Measurements from ENCODE around the gene IER2. TPM values are rescaled to one million over a fixed set of nuclear protein-coding genes. Genes with fewer than 3 reads are reported as not detected.
"Not testable (repeated sequence)": the region's sequence is repeated elsewhere in the genome, so short reads cannot be mapped to it uniquely, and the experiment has no call there.

IER2 gene
- polyA plus RNA-seq, 1 experiment = 18.2 TPM

DNA sequence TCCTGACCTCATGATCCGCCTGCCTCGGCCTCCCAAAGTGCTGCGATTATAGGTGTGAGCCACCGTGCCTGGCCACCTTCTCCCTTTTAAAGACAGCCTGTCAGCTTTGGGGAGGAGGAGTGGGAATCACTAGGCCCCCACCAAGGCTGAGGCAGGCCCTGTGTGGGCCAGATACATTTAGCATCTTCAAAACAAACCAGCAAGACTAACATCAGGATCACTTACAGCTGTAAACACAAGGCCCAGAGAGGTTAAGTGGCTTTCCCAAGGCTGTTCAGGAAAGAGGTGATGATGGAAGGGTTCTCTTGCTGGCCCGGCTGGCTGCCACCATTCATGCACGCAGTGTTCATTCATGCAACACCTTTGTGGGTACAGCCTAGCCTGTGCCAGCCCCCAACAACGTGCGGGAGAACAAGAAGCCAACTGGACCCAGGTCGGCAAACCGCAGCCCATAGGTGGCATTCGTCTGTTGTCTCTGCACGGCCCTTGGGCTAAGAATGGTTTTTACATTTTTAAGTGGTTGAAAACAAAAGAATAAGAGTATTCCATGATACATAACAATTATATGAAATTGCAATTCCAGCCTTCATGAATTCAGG is 23.0 kb downstream of the IER2 start:
- DNase-seq (ENCODE audit: low read depth) = no peak
- POLR2A ChIA-PET = interaction anchor here (0.7 kb wide), 2 partner anchors 9 to 31 kb away, joined by 17 to 31 read pairs; no protein-coding TSS in a partner anchor

GRCh38 chr19:13176345-13176744 is 26.1 kb downstream of the IER2 start:
- CTCF ChIA-PET = interaction anchor here (0.9 to 1.5 kb wide), 2 partner anchors 10 to 19 kb away, joined by 3 to 4 read pairs; no protein-coding TSS in a partner anchor
- H3K4me3 ChIP-seq (ENCODE audit: low read depth, low read length) = no peak overlapping the region
- POLR2A ChIA-PET = no interaction called here
- TF ChIP-seq, protein P1, sequence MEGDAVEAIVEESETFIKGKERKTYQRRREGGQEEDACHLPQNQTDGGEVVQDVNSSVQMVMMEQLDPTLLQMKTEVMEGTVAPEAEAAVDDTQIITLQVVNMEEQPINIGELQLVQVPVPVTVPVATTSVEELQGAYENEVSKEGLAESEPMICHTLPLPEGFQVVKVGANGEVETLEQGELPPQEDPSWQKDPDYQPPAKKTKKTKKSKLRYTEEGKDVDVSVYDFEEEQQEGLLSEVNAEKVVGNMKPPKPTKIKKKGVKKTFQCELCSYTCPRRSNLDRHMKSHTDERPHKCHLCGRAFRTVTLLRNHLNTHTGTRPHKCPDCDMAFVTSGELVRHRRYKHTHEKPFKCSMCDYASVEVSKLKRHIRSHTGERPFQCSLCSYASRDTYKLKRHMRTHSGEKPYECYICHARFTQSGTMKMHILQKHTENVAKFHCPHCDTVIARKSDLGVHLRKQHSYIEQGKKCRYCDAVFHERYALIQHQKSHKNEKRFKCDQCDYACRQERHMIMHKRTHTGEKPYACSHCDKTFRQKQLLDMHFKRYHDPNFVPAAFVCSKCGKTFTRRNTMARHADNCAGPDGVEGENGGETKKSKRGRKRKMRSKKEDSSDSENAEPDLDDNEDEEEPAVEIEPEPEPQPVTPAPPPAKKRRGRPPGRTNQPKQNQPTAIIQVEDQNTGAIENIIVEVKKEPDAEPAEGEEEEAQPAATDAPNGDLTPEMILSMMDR (IDR thresholded peaks at IDR 0.05; ENCODE audit: insufficient read depth, low read depth, low read length) = no peak
- H3K27me3 ChIP-seq (ENCODE audit: control insufficient read depth, insufficient read depth, low read length) = no peaks in the 10 kb centered on the region
- DNase-seq (ENCODE audit: low read depth) = no peak
- H3K36me3 ChIP-seq (ENCODE audit: control insufficient read depth, insufficient read depth, low read length) = no peaks in the 10 kb centered on the region

More for the DNA sequence above, 23.0 kb downstream of the IER2 start:
- Histone ChIP-seq H3K27me3 (ENCODE audit: control insufficient read depth, insufficient read depth, low read length) (no peaks in the 10 kb centered on the region), H3K36me3 (ENCODE audit: control insufficient read depth, insufficient read depth, low read length) (no peaks in the 10 kb centered on the region), H3K4me3 (ENCODE audit: low read depth, low read length) (no peak overlapping the region)
- CTCF ChIA-PET = interaction anchor here (0.8 kb wide), 1 partner anchor 208 kb away, joined by 3 read pairs; no protein-coding TSS in a partner anchor
- TF ChIP-seq, protein P1 (IDR thresholded peaks at IDR 0.05; ENCODE audit: insufficient read depth, low read depth, low read length) = no peak

DNA sequence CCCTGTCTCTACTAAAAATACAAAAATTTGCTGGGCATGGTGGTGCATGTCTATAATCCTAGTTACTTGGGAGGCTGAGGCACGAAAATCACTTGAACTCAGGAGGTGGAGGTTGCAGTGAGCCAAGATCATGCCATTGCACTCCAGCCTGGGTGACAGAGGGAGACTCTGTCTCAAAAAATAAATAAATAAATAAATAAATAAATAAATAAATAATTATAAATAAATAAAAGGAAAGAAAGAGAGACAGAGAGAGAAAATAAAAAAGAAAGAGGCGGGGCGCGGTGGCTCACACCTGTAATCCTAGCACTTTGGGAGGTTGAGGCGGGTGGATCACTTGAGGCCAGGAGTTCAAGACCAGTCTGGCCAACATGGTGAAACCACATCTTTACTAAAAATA is 27.4 kb downstream of the IER2 start:
- H3K27me3 ChIP-seq (ENCODE audit: control insufficient read depth, insufficient read depth, low read length); H3K4me3 ChIP-seq (ENCODE audit: low read depth, low read length); H3K36me3 ChIP-seq (ENCODE audit: control insufficient read depth, insufficient read depth, low read length); CTCF ChIA-PET; POLR2A ChIA-PET; DNase-seq (ENCODE audit: low read depth): not testable (repeated sequence)

DNA sequence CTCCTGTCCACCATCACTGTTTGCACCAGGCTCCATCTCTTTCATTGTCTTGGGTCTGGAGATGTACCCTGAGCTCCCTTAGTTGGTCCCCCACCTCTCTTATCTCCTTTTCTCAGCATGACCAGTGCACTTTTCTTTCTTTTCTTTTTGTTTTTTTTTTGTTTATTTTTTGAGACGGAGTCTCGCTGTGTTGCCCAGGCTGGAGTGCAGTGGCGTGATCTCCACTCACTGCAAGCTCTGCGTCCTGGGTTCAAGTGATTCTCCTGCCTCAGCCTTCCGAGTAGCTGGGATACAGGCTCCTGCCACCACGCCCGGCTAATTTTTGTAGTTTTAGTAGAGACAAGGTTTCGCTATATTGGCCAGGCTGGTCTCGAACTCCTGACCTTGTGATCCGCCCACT is 28.1 kb downstream of the IER2 start:
- H3K27me3 ChIP-seq (ENCODE audit: control insufficient read depth, insufficient read depth, low read length); H3K36me3 ChIP-seq (ENCODE audit: control insufficient read depth, insufficient read depth, low read length); H3K4me3 ChIP-seq (ENCODE audit: low read depth, low read length); CTCF ChIA-PET; POLR2A ChIA-PET; DNase-seq (ENCODE audit: low read depth): not testable (repeated sequence)

DNA sequence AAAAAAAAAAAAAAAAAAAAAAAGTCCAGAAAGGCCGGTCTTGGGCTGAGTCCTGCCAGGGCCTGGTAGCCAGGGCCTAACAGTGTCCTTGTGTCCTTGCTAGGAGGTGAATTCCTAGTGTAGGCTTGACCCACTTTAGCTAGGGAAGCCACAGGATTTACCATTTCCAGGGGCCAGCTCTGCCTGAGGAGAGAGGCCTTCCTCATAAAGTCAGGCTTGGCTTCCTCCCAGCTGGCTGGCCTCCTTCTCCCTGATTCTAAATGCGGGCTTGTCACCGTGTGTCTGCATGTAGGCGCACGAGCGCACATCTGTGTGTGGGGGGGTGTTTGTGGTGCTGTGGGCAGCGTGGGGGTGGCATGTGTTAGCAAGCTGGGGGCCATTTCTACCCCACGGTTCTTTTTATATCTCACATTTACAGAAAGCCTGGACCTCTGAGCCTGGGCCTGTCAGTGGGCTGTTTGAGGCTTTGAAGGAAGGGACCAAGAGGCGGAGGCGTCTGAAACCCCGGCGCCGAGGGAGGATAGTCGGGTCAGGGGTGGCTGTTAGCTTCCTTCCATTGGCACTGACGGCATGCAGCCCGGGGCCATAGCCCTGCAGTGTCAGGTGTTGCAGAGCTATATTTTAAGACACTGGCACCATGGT is 31.7 kb downstream of the IER2 start:
- Histone ChIP-seq H3K27me3 (ENCODE audit: control insufficient read depth, insufficient read depth, low read length) (no peaks in the 10 kb centered on the region), H3K4me3 (ENCODE audit: low read depth, low read length) (no peak overlapping the region), H3K36me3 (ENCODE audit: control insufficient read depth, insufficient read depth, low read length) (no peaks in the 10 kb centered on the region)
- ChIA-PET CTCF (interaction anchor here (0.8 to 2.3 kb wide), 5 partner anchors 9 to 408 kb away, joined by 3 to 14 read pairs (median 4); no protein-coding TSS in a partner anchor), POLR2A (interaction anchor here (0.6 kb wide), 2 partner anchors 9 to 12 kb away, joined by 3 to 31 read pairs; no protein-coding TSS in a partner anchor)
- peak; percentile 55 for DNase-seq (ENCODE audit: low read depth)
- TF ChIP-seq, protein P1 (IDR thresholded peaks at IDR 0.05; ENCODE audit: insufficient read depth, low read depth, low read length) = no peak

GRCh38 chr19:13184926-13185325 is 34.7 kb downstream of the IER2 start:
- H3K4me3 ChIP-seq (ENCODE audit: low read depth, low read length); H3K27me3 ChIP-seq (ENCODE audit: control insufficient read depth, insufficient read depth, low read length); DNase-seq (ENCODE audit: low read depth); POLR2A ChIA-PET; CTCF ChIA-PET; H3K36me3 ChIP-seq (ENCODE audit: control insufficient read depth, insufficient read depth, low read length): not testable (repeated sequence)

DNA sequence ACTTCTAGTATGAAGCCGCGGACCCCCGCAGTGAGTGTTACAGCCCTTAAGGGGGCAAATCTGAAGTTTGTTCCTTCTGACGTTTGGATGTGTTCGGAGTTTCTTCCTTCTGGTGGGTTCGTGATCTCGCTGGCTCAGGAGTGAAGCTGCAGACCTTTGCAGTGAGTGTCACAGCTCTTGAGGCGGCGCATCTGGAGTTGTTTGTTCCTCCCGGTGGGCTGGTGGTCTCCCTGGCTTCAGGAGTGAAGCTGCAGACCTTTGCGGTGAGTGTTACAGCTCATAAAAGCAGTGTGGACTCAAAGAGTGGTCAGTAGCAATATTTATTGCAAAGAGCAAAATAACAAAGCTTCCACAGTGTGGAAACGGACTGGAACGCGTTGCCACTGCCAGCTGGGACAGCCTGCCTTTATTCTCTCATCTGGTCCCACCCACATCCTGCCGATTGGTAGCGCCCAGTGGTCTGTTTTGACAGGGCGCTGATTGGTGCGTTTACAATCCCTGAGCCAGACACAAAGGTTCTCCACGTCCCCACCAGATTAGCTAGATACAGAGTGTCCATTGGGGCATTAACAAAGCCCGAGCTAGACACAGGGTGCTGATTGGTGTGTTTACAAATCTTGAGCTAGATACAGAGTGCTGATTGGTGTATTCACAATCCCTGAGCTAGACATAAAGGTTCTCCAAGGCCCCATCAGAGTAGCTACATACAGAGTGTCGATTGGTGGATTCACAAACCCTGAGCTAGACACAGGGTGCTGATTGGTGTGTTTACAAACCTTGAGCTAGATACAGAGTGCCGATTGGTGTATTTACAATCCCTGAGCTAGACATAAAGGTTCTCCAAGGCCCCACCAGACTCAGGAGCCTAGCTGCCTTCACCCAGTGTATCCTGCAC is 35.8 kb downstream of the IER2 start:
- H3K4me3 ChIP-seq (ENCODE audit: low read depth, low read length); H3K27me3 ChIP-seq (ENCODE audit: control insufficient read depth, insufficient read depth, low read length); H3K36me3 ChIP-seq (ENCODE audit: control insufficient read depth, insufficient read depth, low read length); DNase-seq (ENCODE audit: low read depth); POLR2A ChIA-PET: not testable (repeated sequence)
- CTCF ChIA-PET = interaction anchor here (0.7 to 1.6 kb wide), 3 partner anchors 9 to 92 kb away, joined by 3 to 12 read pairs (median 3); no protein-coding TSS in a partner anchor

DNA sequence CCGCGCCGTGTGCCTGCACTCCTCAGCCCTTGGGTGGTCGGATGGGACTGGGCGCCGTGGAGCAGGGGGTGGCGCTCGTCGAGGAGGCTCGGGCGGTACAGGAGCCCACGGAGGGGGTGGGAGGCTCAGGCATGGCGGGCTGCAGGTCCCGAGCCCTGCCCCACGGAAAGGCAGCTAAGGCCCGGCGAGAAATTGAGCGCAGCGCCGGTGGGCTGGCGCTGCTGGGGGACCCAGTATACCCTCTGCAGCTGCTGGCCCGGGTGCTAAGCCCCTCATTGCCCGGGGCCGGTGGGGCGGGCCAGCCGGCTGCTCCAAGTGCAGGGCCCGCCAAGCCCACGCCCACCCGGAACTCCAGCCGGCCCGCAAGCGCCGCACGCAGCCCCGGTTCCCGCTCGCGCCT is 36.5 kb downstream of the IER2 start:
- POLR2A ChIA-PET; H3K4me3 ChIP-seq (ENCODE audit: low read depth, low read length); H3K36me3 ChIP-seq (ENCODE audit: control insufficient read depth, insufficient read depth, low read length); DNase-seq (ENCODE audit: low read depth); H3K27me3 ChIP-seq (ENCODE audit: control insufficient read depth, insufficient read depth, low read length): not testable (repeated sequence)
- CTCF ChIA-PET = interaction anchor here (1.2 to 1.6 kb wide), 2 partner anchors 8 to 91 kb away, joined by 3 to 12 read pairs; no protein-coding TSS in a partner anchor

All from BJ (cell line).